Measurements from ENCODE around the gene ATMIN.

ATMIN gene

GRCh38 chr16:81006813-81007695 lies 28.6 kb upstream of the ATMIN start, which contains the start of the genes CENPN and CMC2:
Gene CENPN, plus strand, starts transcription at chr16:81007214. Its CDS starts 4,726 bp downstream, at chr16:81011940.
Gene CMC2, minus strand, starts transcription at chr16:81006885. Its CDS starts 9,491 bp downstream, at chr16:80997394.
- DNase-seq = peak; percentile 96

- no peak for DNase-seq
Measured at GRCh38 chr16:81008505-81008789, 27.2 kb upstream of the ATMIN start.

- DNase-seq = no peak
Measured at GRCh38 chr16:81012974-81013373, 22.7 kb upstream of the ATMIN start.

- DNase-seq = no peak
Measured at GRCh38 chr16:81014672-81015071, 21.0 kb upstream of the ATMIN start.

- no peak for DNase-seq
Measured at GRCh38 chr16:81018496-81018895, 17.1 kb upstream of the ATMIN start.

GRCh38 chr16:81026429-81026828 lies 9.2 kb upstream of the ATMIN start:
- DNase-seq = no peak

- DNase-seq = no peak
Measured at GRCh38 chr16:81029930-81030604, 5.6 kb upstream of the ATMIN start.

- DNase-seq = peak; percentile 18
Measured at GRCh38 chr16:81035975-81036750, 521 bp downstream of the ATMIN start.

GRCh38 chr16:81036751-81037350 lies 1.2 kb downstream of the ATMIN start:
- DNase-seq = no peak

- DNase-seq = no peak
Measured at GRCh38 chr16:81040131-81040530, 4.5 kb downstream of the ATMIN start.

- no peak for DNase-seq
Measured at GRCh38 chr16:81040842-81041241, 5.2 kb downstream of the ATMIN start.

GRCh38 chr16:81041696-81042095 lies 6.1 kb downstream of the ATMIN start:
- DNase-seq = no peak

GRCh38 chr16:81042821-81043220 lies 7.2 kb downstream of the ATMIN start:
- DNase-seq = no peak

- DNase-seq = no peak
Measured at GRCh38 chr16:81053761-81054160, 18.1 kb downstream of the ATMIN start.

- peak; percentile 3 for DNase-seq
Measured at GRCh38 chr16:81060576-81061306, 25.1 kb downstream of the ATMIN start.

GRCh38 chr16:81061307-81061640 lies 25.6 kb downstream of the ATMIN start:
- no peak for DNase-seq

GRCh38 chr16:81061871-81062608 lies 26.4 kb downstream of the ATMIN start:
- DNase-seq = no peak

GRCh38 chr16:81066681-81067080 lies 31.0 kb downstream of the ATMIN start:
- DNase-seq = peak; percentile 82

- no peak for DNase-seq
Measured at GRCh38 chr16:81067166-81067565, 31.5 kb downstream of the ATMIN start.

GRCh38 chr16:81069063-81069462 lies 33.4 kb downstream of the ATMIN start:
- no peak for DNase-seq

- DNase-seq = no peak
Measured at GRCh38 chr16:81070979-81071378, 35.3 kb downstream of the ATMIN start.

- no peak for DNase-seq
Measured at GRCh38 chr16:81071805-81072204, 36.2 kb downstream of the ATMIN start.
